HCT116 (cell line): Measurements from ENCODE around the gene ENTHD1.

ENCODE experiments used
- CEBPB ChIP-seq: IDR thresholded peaks from 2 replicates; pipeline ENCODE4 v1.6.1; 2012; ENCODE audit warnings: low read depth
- EGR1 ChIP-seq: IDR thresholded peaks from 2 replicates; pipeline ENCODE4 v1.6.1; 2012; ENCODE audit warnings: low read depth
- POLR2AphosphoS5 ChIP-seq: IDR thresholded peaks from 2 replicates; pipeline ENCODE4 v1.6.1; 2011; ENCODE audit warnings: mild to moderate bottlenecking, low read depth, low read length, moderate library complexity
- RAD21 ChIP-seq: IDR thresholded peaks from 2 replicates; pipeline ENCODE4 v1.6.1; 2012; ENCODE audit warnings: low read depth, mild to moderate bottlenecking
- SIN3A ChIP-seq: IDR thresholded peaks from 2 replicates; pipeline ENCODE4 v1.6.1; 2012; ENCODE audit warnings: low read depth
- SRF ChIP-seq: IDR thresholded peaks from 2 replicates; pipeline ENCODE4 v1.6.1; 2012; ENCODE audit warnings: low read depth
- TF ChIP-seq, protein P1 (sequence below): IDR thresholded peaks from 2 replicates; pipeline ENCODE4 v1.6.1; 2012
- TF ChIP-seq, protein P2 (sequence below), 3 experiments: fragments of 200-600 bp in 1 of 3; sonication (generic) in 1 of 3; IDR thresholded peaks in 2 of 3; conservative IDR thresholded peaks in 1 of 3; 2 replicates each; pipeline ENCODE4 v1.5.1; 2012 to 2017; ENCODE audit warnings: low read depth in 2 of 3, low read length in 2 of 3, antibody characterized with exemption in 1 of 3, borderline replicate concordance in 1 of 3, control low read depth in 1 of 3, mild to moderate bottlenecking in 1 of 3, mixed read lengths in 1 of 3, mixed run types in 1 of 3, moderate library complexity in 1 of 3; ENCODE audit not compliant: insufficient read depth in 1 of 3

DNA sequence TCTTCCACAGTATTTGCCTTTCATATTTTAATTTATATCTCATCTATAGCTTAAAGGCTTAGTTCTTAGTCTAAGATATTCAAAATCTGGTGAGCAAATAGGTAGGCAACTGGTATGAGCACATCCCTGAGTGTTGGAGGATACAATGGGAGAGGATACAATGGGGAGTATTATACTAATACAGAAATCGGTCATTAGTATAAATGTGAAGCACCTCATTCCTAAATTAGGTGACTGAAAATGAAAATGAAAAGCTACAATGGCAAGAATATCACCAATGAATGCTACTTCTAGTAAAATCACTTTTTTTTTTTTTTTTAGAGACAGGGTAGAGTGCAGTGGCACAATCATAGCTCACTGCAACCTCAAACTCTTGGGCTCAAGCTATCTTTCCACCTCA is 21.0 kb downstream of the ENTHD1 start:
- TF ChIP-seq, protein P1, sequence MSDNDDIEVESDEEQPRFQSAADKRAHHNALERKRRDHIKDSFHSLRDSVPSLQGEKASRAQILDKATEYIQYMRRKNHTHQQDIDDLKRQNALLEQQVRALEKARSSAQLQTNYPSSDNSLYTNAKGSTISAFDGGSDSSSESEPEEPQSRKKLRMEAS = no peak
- TF ChIP-seq SIN3A (no peak), POLR2AphosphoS5 (no peak), EGR1 (no peak), SRF (no peak), RAD21 (no peak), CEBPB (no peak)
- TF ChIP-seq, protein P2, sequence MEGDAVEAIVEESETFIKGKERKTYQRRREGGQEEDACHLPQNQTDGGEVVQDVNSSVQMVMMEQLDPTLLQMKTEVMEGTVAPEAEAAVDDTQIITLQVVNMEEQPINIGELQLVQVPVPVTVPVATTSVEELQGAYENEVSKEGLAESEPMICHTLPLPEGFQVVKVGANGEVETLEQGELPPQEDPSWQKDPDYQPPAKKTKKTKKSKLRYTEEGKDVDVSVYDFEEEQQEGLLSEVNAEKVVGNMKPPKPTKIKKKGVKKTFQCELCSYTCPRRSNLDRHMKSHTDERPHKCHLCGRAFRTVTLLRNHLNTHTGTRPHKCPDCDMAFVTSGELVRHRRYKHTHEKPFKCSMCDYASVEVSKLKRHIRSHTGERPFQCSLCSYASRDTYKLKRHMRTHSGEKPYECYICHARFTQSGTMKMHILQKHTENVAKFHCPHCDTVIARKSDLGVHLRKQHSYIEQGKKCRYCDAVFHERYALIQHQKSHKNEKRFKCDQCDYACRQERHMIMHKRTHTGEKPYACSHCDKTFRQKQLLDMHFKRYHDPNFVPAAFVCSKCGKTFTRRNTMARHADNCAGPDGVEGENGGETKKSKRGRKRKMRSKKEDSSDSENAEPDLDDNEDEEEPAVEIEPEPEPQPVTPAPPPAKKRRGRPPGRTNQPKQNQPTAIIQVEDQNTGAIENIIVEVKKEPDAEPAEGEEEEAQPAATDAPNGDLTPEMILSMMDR (IDR thresholded peaks at IDR 0.05 in 2 of 3, conservative IDR thresholded peaks at IDR 0.05 in 1 of 3; ENCODE audit: borderline replicate concordance in 1 of 3, insufficient read depth in 1 of 3, low read depth in 2 of 3, low read length in 2 of 3) = no peak
